Measurements from ENCODE around the gene NLGN3.

DNA sequence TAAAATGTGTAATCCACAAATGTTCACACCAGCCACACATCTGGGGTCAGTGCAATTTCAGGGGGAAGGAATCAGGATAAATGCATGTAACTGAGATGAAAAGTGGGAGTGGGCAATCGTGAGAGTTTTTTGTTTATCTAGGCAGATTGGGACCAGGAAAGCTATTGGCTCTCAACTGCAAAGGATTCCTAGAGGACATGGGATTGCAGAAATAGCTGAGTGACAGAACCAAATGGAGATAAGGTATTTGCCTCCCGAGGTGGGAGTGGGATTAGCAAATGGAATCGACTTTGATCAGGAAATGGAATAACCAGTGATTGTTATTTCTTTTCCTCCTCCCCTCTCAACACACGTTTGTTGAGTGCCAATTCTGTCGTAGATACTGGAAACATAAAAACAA lies 39.5 kb downstream of the NLGN3 start:
- TF ChIP-seq POLR2AphosphoS5 (IDR thresholded peaks at IDR 0.05) (no peak), EP300 (IDR thresholded peaks at IDR 0.05) (no peak), POLR2A (IDR thresholded peaks at IDR 0.05) (no peak)
- TF ChIP-seq, protein P1, sequence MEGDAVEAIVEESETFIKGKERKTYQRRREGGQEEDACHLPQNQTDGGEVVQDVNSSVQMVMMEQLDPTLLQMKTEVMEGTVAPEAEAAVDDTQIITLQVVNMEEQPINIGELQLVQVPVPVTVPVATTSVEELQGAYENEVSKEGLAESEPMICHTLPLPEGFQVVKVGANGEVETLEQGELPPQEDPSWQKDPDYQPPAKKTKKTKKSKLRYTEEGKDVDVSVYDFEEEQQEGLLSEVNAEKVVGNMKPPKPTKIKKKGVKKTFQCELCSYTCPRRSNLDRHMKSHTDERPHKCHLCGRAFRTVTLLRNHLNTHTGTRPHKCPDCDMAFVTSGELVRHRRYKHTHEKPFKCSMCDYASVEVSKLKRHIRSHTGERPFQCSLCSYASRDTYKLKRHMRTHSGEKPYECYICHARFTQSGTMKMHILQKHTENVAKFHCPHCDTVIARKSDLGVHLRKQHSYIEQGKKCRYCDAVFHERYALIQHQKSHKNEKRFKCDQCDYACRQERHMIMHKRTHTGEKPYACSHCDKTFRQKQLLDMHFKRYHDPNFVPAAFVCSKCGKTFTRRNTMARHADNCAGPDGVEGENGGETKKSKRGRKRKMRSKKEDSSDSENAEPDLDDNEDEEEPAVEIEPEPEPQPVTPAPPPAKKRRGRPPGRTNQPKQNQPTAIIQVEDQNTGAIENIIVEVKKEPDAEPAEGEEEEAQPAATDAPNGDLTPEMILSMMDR (IDR thresholded peaks at IDR 0.05) = no peak
